ENCODE measurements around the gene MRPL34. TPM values are rescaled to one million over a fixed set of nuclear protein-coding genes. Genes with fewer than 3 reads are reported as not detected.
"Not testable (repeated sequence)": the region's sequence is repeated elsewhere in the genome, so short reads cannot be mapped to it uniquely, and the experiment has no call there.

The MRPL34 gene
- total RNA-seq, 1 experiment from 2014 or later, result 121 TPM

DNA sequence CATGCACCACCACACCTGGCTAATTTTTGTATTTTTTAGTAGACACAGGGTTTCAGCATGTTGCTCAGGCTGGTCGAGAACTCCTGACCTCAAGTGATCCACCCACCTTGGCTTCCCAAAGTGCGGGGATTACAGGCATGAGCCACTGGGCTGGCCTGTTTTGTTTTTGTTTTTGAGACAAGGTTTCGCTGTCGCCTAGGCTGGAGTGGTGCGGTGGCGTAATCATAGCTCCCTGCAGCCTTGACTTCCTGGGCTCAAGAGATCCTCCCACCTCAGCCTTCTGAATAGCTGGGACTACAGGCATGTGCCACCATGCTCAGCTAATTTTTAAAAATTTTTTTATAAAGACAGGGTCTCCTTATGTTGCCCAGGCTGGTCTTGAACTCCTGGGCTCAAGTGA lies 10.1 kb upstream of the MRPL34 start:
- not testable (repeated sequence) for DNase-seq; H3K27me3 ChIP-seq (ENCODE audit: control insufficient read depth, insufficient read depth, low read length); H3K4me3 ChIP-seq (ENCODE audit: insufficient read depth, low read depth, low read length); H3K36me3 ChIP-seq (replicated peaks; ENCODE audit: control insufficient read depth, insufficient read depth, low read length)

- Histone ChIP-seq H3K36me3 (replicated peaks; ENCODE audit: control insufficient read depth, insufficient read depth, low read length) (peaks cover 1% of the 10 kb centered on the region; the same call in 1 of the 2 replicates), H3K27me3 (ENCODE audit: control insufficient read depth, insufficient read depth, low read length) (no peaks in the 10 kb centered on the region), H3K4me3 (ENCODE audit: insufficient read depth, low read depth, low read length) (no peak overlapping the region)
- DNase-seq, result no peak
Measured at GRCh38 chr19:17296273-17296672, 9.4 kb upstream of the MRPL34 start.

- no peak overlapping the region for H3K4me3 ChIP-seq (ENCODE audit: insufficient read depth, low read depth, low read length)
- H3K27me3 ChIP-seq (ENCODE audit: control insufficient read depth, insufficient read depth, low read length), result no peaks in the 10 kb centered on the region
- no peak for DNase-seq
- H3K36me3 ChIP-seq (replicated peaks; ENCODE audit: control insufficient read depth, insufficient read depth, low read length), result peaks cover 1% of the 10 kb centered on the region; the same call in 1 of the 2 replicates
Measured at GRCh38 chr19:17296976-17297375, 8.7 kb upstream of the MRPL34 start.

GRCh38 chr19:17300992-17301619 lies 4.6 kb upstream of the MRPL34 start:
- Histone ChIP-seq H3K27me3 (ENCODE audit: control insufficient read depth, insufficient read depth, low read length) (no peaks in the 10 kb centered on the region), H3K4me3 (ENCODE audit: insufficient read depth, low read depth, low read length) (no peak overlapping the region), H3K36me3 (replicated peaks; ENCODE audit: control insufficient read depth, insufficient read depth, low read length) (peaks cover 1% of the 10 kb centered on the region; the same call in 1 of the 2 replicates)
- DNase-seq, result no peak

DNA sequence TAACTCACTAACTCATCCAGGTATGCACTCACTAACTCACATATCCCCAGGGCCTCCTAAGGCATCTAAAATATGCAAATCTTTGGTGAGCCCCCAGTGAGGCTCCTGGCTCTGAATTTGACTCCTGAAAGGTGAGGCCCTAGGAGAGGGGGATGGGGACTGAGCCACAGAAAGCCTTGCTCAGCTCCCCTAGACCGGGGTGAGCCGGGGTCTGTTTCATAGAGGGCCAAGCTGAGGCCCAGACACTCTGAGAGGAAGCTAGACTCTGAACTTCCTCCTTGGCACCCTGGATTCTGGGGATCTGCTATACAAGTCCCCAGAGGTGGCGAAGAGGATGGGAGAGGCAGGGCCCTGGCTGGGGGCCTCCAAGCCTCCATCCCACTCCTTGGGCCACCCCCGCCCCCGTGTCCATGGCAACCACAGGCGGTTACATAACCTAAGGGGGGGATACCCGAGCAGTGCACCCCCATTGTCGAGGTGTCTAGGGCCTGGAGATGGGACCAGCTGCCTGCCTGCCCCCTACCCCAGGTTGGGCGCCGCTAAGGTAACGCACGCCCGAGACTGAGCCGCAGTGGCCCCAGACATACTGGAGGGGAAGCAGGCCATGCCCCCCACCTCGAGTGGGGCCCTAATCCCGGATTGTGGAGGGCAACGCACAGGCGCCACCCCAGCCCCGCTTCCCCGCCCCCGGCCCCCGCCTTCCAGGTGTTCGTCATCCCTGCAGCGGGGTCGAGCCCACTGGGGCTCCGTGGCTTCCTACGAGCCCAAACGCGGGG lies 3.1 kb upstream of the MRPL34 start:
- peak overlapping the region; percentile 61 for H3K4me3 ChIP-seq (ENCODE audit: insufficient read depth, low read depth, low read length)
- peak; percentile 75 for DNase-seq
- no peaks in the 10 kb centered on the region for H3K27me3 ChIP-seq (ENCODE audit: control insufficient read depth, insufficient read depth, low read length)
- peaks cover 1% of the 10 kb centered on the region; the same call in 1 of the 2 replicates for H3K36me3 ChIP-seq (replicated peaks; ENCODE audit: control insufficient read depth, insufficient read depth, low read length)

DNA sequence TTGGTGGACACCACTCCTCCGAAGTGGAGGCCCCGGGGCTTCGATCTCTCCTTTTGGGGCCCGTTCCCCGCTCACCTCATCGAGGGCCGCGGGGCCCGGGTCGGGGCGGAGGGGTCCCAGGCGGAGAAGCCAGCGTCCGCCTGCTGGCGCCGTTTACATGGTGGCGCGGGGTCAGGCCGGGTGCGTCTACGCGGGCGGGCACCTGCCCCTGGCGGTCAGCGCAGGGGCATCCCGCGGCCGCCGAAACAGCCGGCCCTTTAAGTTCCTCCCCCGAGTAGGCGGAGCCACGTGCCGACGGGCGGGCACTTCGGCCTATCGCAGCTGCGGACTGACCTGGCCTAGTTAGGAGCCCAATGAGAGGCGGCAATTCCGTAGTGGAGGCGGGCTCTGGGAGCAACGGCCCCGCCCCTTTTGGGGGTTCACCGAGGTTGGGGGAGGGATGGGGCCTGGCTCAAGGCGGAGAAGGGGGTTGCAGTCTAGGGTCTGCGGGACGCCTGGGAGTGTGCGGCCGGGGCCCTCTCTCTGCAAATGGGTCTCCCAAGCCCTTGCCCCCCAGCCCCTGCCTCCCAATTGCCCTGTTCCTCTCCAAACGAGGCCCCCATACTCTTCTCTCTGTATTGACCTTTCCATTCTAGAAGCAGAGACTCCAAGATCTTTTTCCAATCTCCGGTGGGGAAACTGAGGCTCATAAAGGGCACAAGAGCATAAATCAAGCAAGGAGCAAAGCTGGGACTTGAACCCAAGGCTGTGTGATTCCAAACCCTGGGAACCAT lies 2.3 kb upstream of the MRPL34 start, which contains the start of gene ABHD8:
TSS of gene ABHD8 (minus strand) at position 259 of the 773 bp plus-strand sequence. CDS start 1,809 bp downstream, outside the sequence.
- Histone ChIP-seq H3K4me3 (ENCODE audit: insufficient read depth, low read depth, low read length) (peak within 1 kb of the TSS; percentile 61), H3K27me3 (ENCODE audit: control insufficient read depth, insufficient read depth, low read length) (no peaks in the 10 kb centered on the region), H3K36me3 (replicated peaks; ENCODE audit: control insufficient read depth, insufficient read depth, low read length) (peaks cover under 1% of the 10 kb centered on the region; the same call in 1 of the 2 replicates)
- peak; percentile 99 for DNase-seq

GRCh38 chr19:17303940-17304267 lies 1.8 kb upstream of the MRPL34 start:
- no peak overlapping the region for H3K4me3 ChIP-seq (ENCODE audit: insufficient read depth, low read depth, low read length)
- H3K36me3 ChIP-seq (replicated peaks; ENCODE audit: control insufficient read depth, insufficient read depth, low read length), result no peaks in the 10 kb centered on the region
- no peaks in the 10 kb centered on the region for H3K27me3 ChIP-seq (ENCODE audit: control insufficient read depth, insufficient read depth, low read length)
- no peak for DNase-seq

DNA sequence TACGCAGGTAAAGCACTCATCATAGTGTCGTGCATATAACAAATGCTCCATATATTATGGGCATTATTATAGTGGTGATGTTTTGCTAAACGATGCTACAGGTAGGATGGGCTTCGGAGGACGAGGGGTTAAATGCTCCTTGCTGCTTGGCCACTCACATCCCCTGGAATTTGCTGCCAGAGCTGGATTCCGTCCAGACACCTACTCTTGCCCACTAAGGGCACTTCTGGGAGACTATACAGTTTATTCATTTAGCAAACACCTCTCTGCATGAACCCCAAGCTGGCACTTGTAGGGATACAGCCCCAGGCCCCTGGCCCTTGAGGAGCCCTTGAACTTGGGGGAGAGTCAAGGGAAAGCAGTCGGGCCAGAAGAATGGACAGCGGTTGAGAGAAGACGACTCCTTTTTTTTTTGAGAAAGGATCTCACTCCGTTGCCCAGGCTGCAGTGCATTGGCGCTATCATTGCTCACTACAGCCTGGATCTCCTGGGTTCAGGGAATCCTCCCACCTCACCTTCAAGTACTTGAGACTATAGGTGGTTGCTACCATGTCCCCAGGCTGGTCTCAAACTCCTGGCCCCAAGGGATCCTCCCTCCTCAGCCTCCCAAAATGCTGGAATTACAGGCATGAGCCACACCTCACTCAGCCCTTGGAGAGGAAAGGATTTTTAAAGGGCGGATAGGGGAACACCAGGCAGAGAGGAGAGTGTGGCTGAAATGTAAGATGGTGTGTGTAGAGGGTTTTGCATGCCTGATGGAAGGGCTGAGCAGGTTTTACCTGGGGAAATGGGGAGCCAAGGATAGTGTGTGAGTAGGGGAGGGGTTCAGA lies 1.1 kb upstream of the MRPL34 start:
- Histone ChIP-seq H3K4me3 (ENCODE audit: insufficient read depth, low read depth, low read length) (no peak overlapping the region), H3K36me3 (replicated peaks; ENCODE audit: control insufficient read depth, insufficient read depth, low read length) (no peaks in the 10 kb centered on the region), H3K27me3 (ENCODE audit: control insufficient read depth, insufficient read depth, low read length) (no peaks in the 10 kb centered on the region)
- DNase-seq, result no peak

DNA sequence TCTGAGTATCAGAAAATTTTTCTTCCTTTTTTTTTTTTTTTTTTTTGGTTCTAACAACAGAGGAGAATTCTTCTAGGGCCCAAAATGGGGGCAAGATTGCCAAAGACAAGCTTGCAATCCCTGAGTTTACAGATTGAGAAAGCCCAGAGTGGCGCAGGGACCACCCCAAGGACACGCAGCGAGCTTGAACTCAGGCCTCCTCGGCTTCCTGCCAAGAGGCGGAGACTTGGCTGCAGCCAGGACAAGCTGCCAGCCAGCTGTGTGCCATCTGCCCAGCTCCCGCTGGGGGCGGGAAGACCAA lies 506 bp upstream of the MRPL34 start:
- Histone ChIP-seq H3K27me3 (ENCODE audit: control insufficient read depth, insufficient read depth, low read length) (no peaks in the 10 kb centered on the region), H3K4me3 (ENCODE audit: insufficient read depth, low read depth, low read length) (0 out of 2 replicates have a peak overlapping the region, but pooled peaks have one; percentile 10)

GRCh38 chr19:17306285-17306714 lies 628 bp downstream of the MRPL34 start:
- no peaks in the 10 kb centered on the region for H3K36me3 ChIP-seq (replicated peaks; ENCODE audit: control insufficient read depth, insufficient read depth, low read length)
- peak overlapping the region; percentile 90 for H3K4me3 ChIP-seq (ENCODE audit: insufficient read depth, low read depth, low read length)
- no peak for DNase-seq

More for the DNA sequence above, 506 bp upstream of the MRPL34 start:
- no peaks in the 10 kb centered on the region for H3K36me3 ChIP-seq (replicated peaks; ENCODE audit: control insufficient read depth, insufficient read depth, low read length)
- DNase-seq, result no peak

GRCh38 chr19:17307876-17308377 lies 2.3 kb downstream of the MRPL34 start:
- Histone ChIP-seq H3K4me3 (ENCODE audit: insufficient read depth, low read depth, low read length) (no peak overlapping the region), H3K36me3 (replicated peaks; ENCODE audit: control insufficient read depth, insufficient read depth, low read length) (no peaks in the 10 kb centered on the region; the same call in 1 of the 2 replicates), H3K27me3 (ENCODE audit: control insufficient read depth, insufficient read depth, low read length) (no peaks in the 10 kb centered on the region)
- DNase-seq, result no peak

More at GRCh38 chr19:17306285-17306714, 628 bp downstream of the MRPL34 start:
- H3K27me3 ChIP-seq (ENCODE audit: control insufficient read depth, insufficient read depth, low read length), result no peaks in the 10 kb centered on the region

GRCh38 chr19:17309198-17309964 lies 3.7 kb downstream of the MRPL34 start, which contains the start of gene DDA1:
Gene DDA1, plus strand, starts transcription at chr19:17309563. Its CDS starts 92 bp downstream, at chr19:17309655.
- Histone ChIP-seq H3K36me3 (replicated peaks; ENCODE audit: control insufficient read depth, insufficient read depth, low read length) (peaks cover 3% of the 10 kb centered on the region), H3K4me3 (ENCODE audit: insufficient read depth, low read depth, low read length) (peak within 1 kb of the TSS; percentile 96), H3K27me3 (ENCODE audit: control insufficient read depth, insufficient read depth, low read length) (no peaks in the 10 kb centered on the region)
- DNase-seq, result peak; percentile 99

DNA sequence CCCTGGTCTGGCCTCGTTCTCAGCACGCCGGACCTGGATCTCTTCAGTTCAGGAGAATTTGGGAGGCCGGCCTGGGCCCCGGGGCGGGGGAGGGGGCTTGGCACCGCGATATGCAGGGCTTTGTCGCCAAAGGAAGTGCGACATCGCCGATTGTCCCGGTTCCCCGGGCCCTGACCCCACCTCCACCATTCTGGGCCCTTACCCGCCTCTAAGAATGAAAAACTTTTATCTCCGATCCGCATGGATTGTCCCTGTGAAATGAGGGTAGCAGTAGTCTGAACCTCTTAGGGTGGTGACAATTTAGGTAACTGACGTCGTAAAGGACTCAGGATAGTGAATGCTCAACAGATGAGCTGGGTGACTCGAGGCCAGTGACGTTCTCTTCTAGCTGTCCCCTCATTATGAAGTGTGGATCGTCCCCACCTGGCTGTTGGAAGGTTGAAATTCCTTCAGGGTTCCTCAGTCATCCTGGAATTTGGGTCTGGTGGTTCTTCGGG lies 4.3 kb downstream of the MRPL34 start:
- peaks cover 6% of the 10 kb centered on the region for H3K36me3 ChIP-seq (replicated peaks; ENCODE audit: control insufficient read depth, insufficient read depth, low read length)
- no peaks in the 10 kb centered on the region for H3K27me3 ChIP-seq (ENCODE audit: control insufficient read depth, insufficient read depth, low read length)
- peak overlapping the region; percentile 96 for H3K4me3 ChIP-seq (ENCODE audit: insufficient read depth, low read depth, low read length)
- DNase-seq, result no peak
